HUES48 (cell line): ENCODE measurements around the gene SEL1L.

Source experiments
- H3K27ac ChIP-seq: one replicate; pipeline ENCODE4 v1.7.0; 2013; ENCODE audit warnings: low read depth, low read length, inconsistent platforms
- H3K27me3 ChIP-seq: 2 replicates; pipeline ENCODE4 v1.6.1; 2013; ENCODE audit warnings: mild to moderate bottlenecking, low read length; ENCODE audit not compliant: control insufficient read depth, insufficient read depth
- H3K36me3 ChIP-seq: 2 replicates; pipeline ENCODE4 v1.6.1; 2013; ENCODE audit warnings: low read length; ENCODE audit not compliant: control insufficient read depth, insufficient read depth
- H3K4me1 ChIP-seq: 2 replicates; pipeline ENCODE4 v1.6.1; 2013; ENCODE audit warnings: mild to moderate bottlenecking, low read length; ENCODE audit not compliant: control insufficient read depth, insufficient read depth
- H3K4me3 ChIP-seq: 2 replicates; pipeline ENCODE4 v1.5.1; 2013; ENCODE audit warnings: mild to moderate bottlenecking, low read depth, low read length
- H3K9ac ChIP-seq: 2 replicates; pipeline ENCODE4 v1.6.1; 2013; ENCODE audit warnings: mild to moderate bottlenecking, low read depth, low read length, moderate library complexity
- H3K9me3 ChIP-seq: 2 replicates; pipeline ENCODE4 v1.6.1; 2013; ENCODE audit warnings: low read length; ENCODE audit not compliant: control insufficient read depth, insufficient read depth

Gene SEL1L

DNA sequence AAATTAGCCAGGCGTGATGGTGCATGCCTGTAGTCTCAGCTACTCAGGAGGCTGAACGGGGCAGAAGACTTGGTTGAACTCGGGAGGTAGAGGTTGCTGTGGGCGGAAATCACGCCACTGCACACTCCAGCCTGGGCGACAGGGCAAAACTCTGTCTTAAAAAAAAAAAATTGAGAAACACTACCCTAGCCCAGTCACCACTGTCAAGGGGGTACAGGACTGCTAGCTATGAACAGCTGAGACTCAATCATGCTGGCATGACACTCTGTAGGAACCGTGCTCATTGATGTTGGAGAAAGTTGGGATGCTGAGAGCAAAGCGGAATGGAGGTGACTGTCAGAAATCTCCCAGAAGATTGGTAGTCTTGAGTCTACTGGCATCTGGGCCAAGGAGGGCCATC is 75.3 kb downstream of the SEL1L start:
- no peaks in the 10 kb centered on the region for H3K36me3 ChIP-seq
- no peaks in the 10 kb centered on the region for H3K27me3 ChIP-seq
- H3K4me1 ChIP-seq, result no peaks in the 10 kb centered on the region
- no peaks in the 10 kb centered on the region for H3K9me3 ChIP-seq
- no peak overlapping the region for H3K27ac ChIP-seq
- no peak overlapping the region for H3K4me3 ChIP-seq
- no peak overlapping the region for H3K9ac ChIP-seq

DNA sequence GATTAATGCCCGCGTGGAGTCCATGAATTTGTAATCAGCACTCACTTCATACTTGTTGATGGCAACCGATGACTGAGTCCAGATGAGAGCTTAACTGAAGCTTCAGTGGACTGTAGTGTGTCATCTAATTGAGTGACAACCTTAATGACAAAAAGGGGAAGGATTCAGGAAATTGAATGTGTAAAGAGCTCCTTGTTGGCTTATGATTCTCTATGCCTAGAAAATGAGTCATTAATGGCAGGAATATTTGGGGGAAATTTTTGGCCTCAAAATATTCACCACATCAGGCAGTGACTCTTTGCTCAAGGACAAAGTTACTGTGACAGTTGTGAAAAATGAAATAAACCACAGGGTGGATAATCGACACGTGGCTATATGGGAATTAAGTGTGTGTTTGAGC is 78.3 kb downstream of the SEL1L start:
- Histone ChIP-seq H3K4me1 (peaks cover 8% of the 10 kb centered on the region), H3K27me3 (no peaks in the 10 kb centered on the region), H3K9me3 (no peaks in the 10 kb centered on the region), H3K36me3 (no peaks in the 10 kb centered on the region), H3K9ac (no peak overlapping the region), H3K4me3 (no peak overlapping the region), H3K27ac (no peak overlapping the region)

DNA sequence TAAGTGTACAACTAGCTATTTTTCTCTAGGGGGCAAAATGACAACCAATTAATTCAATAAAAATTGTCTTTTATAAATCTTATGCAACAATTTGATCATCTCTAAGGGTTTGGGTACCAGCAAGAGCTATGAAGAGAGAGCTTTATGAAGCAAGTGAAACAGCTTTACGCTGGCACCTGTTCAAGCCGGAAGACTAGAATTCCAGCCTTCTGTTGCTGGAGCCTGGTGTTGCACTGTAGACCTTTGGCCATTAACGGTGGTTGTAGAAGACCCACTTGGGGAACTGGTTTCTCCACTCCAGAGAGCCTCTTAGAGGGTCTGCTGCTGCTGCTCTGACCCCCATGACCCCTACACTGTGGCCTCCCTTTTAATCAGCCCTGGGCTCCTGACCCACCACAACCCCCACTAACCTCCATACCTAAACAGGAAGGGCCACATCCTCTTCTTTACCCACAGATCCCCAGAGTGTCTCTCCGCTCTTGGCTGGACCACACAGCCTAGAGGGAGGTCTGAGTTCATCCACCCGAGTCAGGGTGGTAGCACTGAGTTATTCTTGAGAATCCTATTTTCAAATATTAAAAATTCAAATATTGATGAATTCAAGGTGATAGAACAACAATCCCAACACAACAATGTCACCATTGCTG is 79.0 kb downstream of the SEL1L start:
- Histone ChIP-seq H3K4me1 (peaks cover 15% of the 10 kb centered on the region), H3K4me3 (no peak overlapping the region), H3K27me3 (no peaks in the 10 kb centered on the region), H3K9ac (no peak overlapping the region), H3K27ac (no peak overlapping the region), H3K9me3 (no peaks in the 10 kb centered on the region), H3K36me3 (no peaks in the 10 kb centered on the region)

DNA sequence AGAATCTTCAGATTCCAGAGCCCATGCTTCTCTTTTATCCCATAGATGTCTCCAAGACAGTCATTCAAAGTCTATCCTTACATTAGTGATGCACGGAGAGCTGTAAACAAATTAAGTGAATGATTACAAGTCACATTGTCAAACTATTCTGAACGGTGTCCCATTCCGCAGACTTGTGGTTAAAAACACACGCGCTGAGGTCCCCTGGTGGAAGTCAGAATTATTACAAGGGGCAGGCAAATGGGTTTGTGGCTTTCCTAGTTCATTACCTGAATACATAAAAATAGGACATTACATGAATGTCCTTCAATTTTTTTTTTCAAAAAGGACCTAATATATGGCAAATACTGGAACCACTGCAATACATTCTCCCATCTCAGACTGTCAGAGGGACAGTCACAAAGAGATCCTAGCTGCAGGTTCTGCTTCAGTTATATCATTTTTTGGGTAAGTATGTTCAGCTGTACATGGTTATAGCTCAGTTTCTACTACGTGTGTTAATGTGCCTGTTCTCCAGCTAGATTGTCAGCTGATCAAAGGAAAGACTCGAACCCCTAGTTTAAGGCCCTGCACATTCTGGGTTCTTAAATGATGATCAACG is 80.4 kb downstream of the SEL1L start:
- no peak overlapping the region for H3K9ac ChIP-seq
- no peak overlapping the region for H3K4me3 ChIP-seq

DNA sequence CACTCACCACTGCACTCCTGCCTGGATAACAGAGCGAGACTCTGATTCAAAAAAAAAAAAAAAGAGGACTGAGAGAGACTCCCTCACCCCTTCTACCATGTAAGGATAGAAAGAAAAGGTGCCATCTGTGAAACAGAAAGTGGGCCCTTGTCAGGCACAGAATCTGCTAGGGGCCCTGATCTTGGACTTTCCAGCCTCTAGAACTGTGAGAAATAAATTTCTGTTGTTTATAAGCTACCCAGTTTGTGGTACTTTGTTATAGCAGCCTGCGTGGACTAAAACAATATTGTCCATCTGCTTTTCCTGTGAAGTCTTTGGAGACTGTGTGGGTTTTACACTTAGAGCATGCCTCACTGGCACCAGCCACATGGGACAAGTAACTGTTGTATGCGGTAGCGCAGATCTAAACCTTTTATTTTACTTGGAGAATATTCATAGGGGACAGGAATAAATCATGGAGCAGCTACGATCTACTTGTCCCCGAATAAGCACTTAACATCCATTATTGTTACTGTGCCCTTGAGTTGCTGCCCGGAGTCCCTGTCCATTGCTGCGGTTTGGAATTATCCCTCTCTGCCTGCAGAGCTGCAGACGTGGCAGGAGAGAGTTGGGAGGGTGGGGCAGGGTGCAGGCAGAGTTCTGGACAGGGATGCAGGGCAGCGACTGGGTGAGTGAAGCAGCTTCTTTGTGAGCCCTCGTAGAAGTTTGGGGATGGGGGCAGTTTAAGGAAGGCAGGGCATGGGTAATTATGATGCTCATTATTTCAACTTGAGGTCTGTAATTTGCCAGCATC is 81.1 kb downstream of the SEL1L start:
- Histone ChIP-seq H3K4me3 (no peak overlapping the region), H3K9ac (no peak overlapping the region)

More for the DNA sequence above, 80.4 kb downstream of the SEL1L start:
- no peaks in the 10 kb centered on the region for H3K9me3 ChIP-seq
- H3K27ac ChIP-seq, result no peak overlapping the region
- H3K4me1 ChIP-seq, result peaks cover 19% of the 10 kb centered on the region
- no peaks in the 10 kb centered on the region for H3K36me3 ChIP-seq
- no peaks in the 10 kb centered on the region for H3K27me3 ChIP-seq

DNA sequence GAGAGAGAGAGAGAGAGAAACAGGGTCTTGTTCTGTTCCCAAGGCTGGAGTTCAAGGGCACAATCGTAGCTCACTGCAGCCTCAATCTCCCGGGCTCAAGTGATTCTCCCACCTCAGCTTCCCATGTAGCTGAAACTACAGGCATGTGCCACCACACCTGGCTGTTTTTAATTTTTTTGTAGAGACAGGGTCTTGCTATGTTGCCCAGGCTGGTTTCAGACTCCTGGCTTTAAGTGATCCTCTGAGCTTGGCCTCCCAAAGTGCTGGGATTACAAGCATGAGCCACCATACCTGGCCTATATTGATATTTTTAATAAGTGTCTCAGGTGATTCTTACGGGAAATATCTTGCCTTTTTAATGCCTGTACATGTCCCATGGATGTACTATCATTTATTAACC is 82.7 kb downstream of the SEL1L start:
- Histone ChIP-seq H3K36me3 (no peaks in the 10 kb centered on the region), H3K4me3 (no peak overlapping the region), H3K9ac (no peak overlapping the region), H3K9me3 (no peaks in the 10 kb centered on the region), H3K4me1 (peaks cover 19% of the 10 kb centered on the region), H3K27me3 (no peaks in the 10 kb centered on the region), H3K27ac (no peak overlapping the region)

More for the DNA sequence above, 81.1 kb downstream of the SEL1L start:
- Histone ChIP-seq H3K27ac (no peak overlapping the region), H3K4me1 (peaks cover 19% of the 10 kb centered on the region), H3K36me3 (no peaks in the 10 kb centered on the region), H3K27me3 (no peaks in the 10 kb centered on the region), H3K9me3 (no peaks in the 10 kb centered on the region)

DNA sequence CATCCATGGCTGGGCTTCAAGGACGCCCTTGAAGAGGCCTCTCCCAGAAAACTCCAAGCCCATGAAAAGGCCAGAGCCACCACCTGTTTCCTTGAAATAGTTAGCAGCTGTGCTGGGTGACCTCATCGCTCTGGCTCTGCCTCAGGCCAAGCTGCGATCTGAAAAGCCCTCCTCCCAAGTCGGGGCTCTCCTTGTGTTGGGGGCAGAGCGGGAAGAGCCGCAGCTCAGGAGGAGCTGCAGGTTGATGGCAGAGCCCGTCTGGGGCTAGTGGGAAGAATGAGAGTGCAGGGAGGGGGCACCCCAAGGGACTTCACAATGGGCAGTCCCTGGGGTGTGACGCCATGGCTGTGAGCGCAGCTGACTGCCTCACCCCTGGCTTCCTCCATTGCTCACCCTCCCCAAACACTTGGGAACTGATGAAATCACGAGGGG is 83.5 kb downstream of the SEL1L start:
- no peaks in the 10 kb centered on the region for H3K27me3 ChIP-seq
- H3K27ac ChIP-seq, result peak overlapping the region; percentile 17
- peaks cover 19% of the 10 kb centered on the region for H3K4me1 ChIP-seq
- H3K36me3 ChIP-seq, result no peaks in the 10 kb centered on the region
- H3K4me3 ChIP-seq, result 0 out of 2 replicates have a peak overlapping the region, but pooled peaks have one; percentile 7
- H3K9ac ChIP-seq, result no peak overlapping the region
- H3K9me3 ChIP-seq, result no peaks in the 10 kb centered on the region

DNA sequence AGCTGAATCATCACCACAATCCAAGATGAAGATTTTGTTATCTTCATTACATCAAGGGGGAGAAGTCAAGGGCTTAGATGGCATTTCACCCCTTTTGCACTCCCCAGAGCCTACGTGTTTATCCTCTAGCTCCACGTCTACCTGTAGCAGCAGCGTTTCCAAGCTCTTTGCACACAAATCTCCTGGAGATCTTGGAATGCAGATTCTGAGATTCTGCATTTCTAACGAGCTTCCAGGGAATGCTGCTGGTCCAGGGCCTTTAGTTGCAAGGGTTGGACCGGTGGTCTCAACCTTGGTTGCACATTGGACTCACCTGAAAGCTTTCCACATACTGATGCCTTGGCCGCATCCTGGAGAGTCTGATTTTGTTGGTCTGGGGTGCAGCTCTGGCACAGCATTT is 84.1 kb downstream of the SEL1L start:
- no peaks in the 10 kb centered on the region for H3K27me3 ChIP-seq
- no peak overlapping the region for H3K9ac ChIP-seq
- no peak overlapping the region for H3K27ac ChIP-seq
- H3K9me3 ChIP-seq, result no peaks in the 10 kb centered on the region
- no peak overlapping the region for H3K4me3 ChIP-seq
- H3K36me3 ChIP-seq, result no peaks in the 10 kb centered on the region
- H3K4me1 ChIP-seq, result peaks cover 19% of the 10 kb centered on the region

DNA sequence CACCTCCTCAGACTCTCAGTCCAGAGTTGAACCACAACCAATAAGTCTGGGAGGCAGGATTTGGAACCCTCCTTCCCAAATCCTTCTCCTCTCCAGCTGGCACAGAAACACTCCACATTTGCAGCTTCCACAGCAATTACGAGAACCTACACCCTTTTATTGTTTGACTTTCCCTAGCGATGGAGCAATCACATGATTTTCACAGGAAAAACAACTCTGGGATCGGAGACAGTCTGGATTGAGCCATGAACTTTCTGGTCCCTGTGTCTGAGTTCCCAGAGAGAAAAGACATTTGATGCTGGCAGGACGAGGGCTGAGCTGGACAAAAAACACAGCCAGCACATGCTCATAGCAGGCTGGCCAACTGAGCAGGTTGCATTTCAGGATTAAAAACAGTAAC is 84.5 kb downstream of the SEL1L start:
- peaks cover 19% of the 10 kb centered on the region for H3K4me1 ChIP-seq
- no peaks in the 10 kb centered on the region for H3K27me3 ChIP-seq
- no peaks in the 10 kb centered on the region for H3K36me3 ChIP-seq
- no peaks in the 10 kb centered on the region for H3K9me3 ChIP-seq
- H3K27ac ChIP-seq, result no peak overlapping the region
- no peak overlapping the region for H3K9ac ChIP-seq
- no peak overlapping the region for H3K4me3 ChIP-seq

DNA sequence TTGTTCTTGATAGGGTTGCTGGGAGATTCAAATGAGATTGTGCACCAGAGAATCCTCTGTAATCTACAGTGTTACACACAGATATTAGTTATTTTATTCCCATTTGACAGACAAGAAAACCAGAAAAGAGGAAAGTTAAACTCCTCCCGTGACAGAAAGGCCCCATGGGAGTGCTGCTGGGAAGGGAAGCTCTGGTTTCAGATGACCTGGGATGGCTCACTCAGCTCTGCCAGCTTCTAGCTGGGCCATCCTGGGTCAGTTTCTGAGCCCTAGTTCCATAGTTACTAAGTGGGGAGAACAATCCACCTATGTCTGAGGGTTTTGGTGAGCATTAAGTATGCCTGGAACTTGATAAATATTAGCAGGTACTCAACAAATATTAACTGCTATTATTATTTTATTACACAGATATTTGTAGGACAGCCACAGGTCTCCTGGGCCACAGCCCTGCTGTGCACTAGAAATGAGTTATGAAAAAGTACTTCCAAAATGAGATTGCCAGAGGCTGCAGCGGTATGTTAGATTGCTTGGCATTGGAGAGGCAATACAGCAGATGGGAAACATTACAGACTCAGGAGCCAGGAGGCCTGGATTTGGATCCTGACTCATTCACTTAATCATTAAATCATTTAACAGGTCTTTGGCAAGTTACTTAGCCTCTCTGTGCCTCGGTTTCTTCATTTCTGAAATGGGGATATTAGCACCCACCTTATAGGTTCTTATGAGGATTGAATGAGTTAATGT is 86.5 kb downstream of the SEL1L start:
- Histone ChIP-seq H3K36me3 (no peaks in the 10 kb centered on the region), H3K9me3 (no peaks in the 10 kb centered on the region), H3K4me3 (no peak overlapping the region), H3K27me3 (no peaks in the 10 kb centered on the region), H3K4me1 (peaks cover 13% of the 10 kb centered on the region), H3K27ac (no peak overlapping the region), H3K9ac (no peak overlapping the region)
